Stomach smooth muscle (tissue), 2 donors: ENCODE measurements around the gene KIAA2012.
"Not testable (repeated sequence)": the region's sequence is repeated elsewhere in the genome, so short reads cannot be mapped to it uniquely, and the experiment has no call there.

ENCODE experiments used
- H3K27ac ChIP-seq: one replicate; pipeline ENCODE4 v1.7.0; 2013; ENCODE audit warnings: mild to moderate bottlenecking, low read length, inconsistent platforms
- H3K27me3 ChIP-seq, 2 donors: one replicate each; pipeline ENCODE4 v1.7.0; 2013; ENCODE audit warnings: low read length in 2 of 2; ENCODE audit not compliant: insufficient read depth in 2 of 2, control insufficient read depth in 1 of 2
- H3K36me3 ChIP-seq, 2 donors: one replicate each; pipeline ENCODE4 v1.7.0; 2013; ENCODE audit warnings: low read length in 2 of 2; ENCODE audit not compliant: control insufficient read depth in 2 of 2, insufficient read depth in 2 of 2
- H3K4me1 ChIP-seq: one replicate; pipeline ENCODE4 v1.7.0; 2013; ENCODE audit warnings: low read length; ENCODE audit not compliant: control insufficient read depth, insufficient read depth
- H3K4me3 ChIP-seq, 2 donors: one replicate each; pipeline ENCODE4 v1.7.0; 2013; ENCODE audit warnings: low read length in 2 of 2
- H3K9ac ChIP-seq, 2 donors: one replicate each; pipeline ENCODE4 v1.7.0; 2013; ENCODE audit warnings: low read length in 2 of 2, mild to moderate bottlenecking in 1 of 2
- H3K9me3 ChIP-seq, 2 donors: one replicate each; pipeline ENCODE4 v1.7.0; 2013; ENCODE audit warnings: low read length in 2 of 2; ENCODE audit not compliant: control insufficient read depth in 2 of 2
- donor health status: healthy.
- donor health status: Pancreatic carcinoma.

Gene KIAA2012

GRCh38 chr2:202247710-202248109, 174.7 kb downstream of the KIAA2012 start:
- not testable (repeated sequence) for H3K27ac ChIP-seq, H3K4me3 ChIP-seq, H3K36me3 ChIP-seq, H3K4me1 ChIP-seq, H3K27me3 ChIP-seq, H3K9me3 ChIP-seq, H3K9ac ChIP-seq

- no peak overlapping the region for H3K27ac ChIP-seq
- H3K4me3 ChIP-seq: no peak overlapping the region
- peaks cover 0 to 2% of the 10 kb centered on the region in 2 donors for H3K27me3 ChIP-seq
- no peak overlapping the region for H3K9ac ChIP-seq
- H3K4me1 ChIP-seq: no peaks in the 10 kb centered on the region
- H3K9me3 ChIP-seq: no peaks in the 10 kb centered on the region
- no peaks in the 10 kb centered on the region for H3K36me3 ChIP-seq
These were observed 176.6 kb downstream of the KIAA2012 start for GRCh38 chr2:202249521-202250253.

GRCh38 chr2:202251494-202251893, 178.4 kb downstream of the KIAA2012 start:
- Histone ChIP-seq H3K4me3 (no peak overlapping the region), H3K27ac (no peak overlapping the region), H3K9ac (no peak overlapping the region)

More at GRCh38 chr2:202251494-202251893, 178.4 kb downstream of the KIAA2012 start:
- Histone ChIP-seq H3K4me1 (no peaks in the 10 kb centered on the region), H3K36me3 (no peaks in the 10 kb centered on the region), H3K9me3 (no peaks in the 10 kb centered on the region), H3K27me3 (peaks cover 0 to 2% of the 10 kb centered on the region in 2 donors)
